A673 (cell line): ENCODE results near the gene SORCS3. TPM values are rescaled to one million over a fixed set of nuclear protein-coding genes. Genes with fewer than 3 reads are reported as not detected.

Experiments used
- BruUV-seq: library from RNA; stranded (reverse); fragments of 400-500 nt; replicated peaks from 2 replicates; lab custom pipeline; 2021; lab: Mats Ljungman, UMichigan
- CTCF ChIA-PET: fragments of 300-600 bp; sonication (Branson Sonifier 250); formaldehyde crosslinking; loops from one replicate; lab custom pipeline; 2022; ENCODE audit warnings: antibody characterized with exemption; lab: Charles Lee
- POLR2A ChIA-PET: fragments of 300-600 bp; sonication (Branson Sonifier 250); formaldehyde crosslinking; loops from one replicate; lab custom pipeline; 2022; ENCODE audit warnings: antibody characterized with exemption; ENCODE audit not compliant: low non-redundant PET; lab: Charles Lee
- DNase-seq: peaks from one replicate; pipeline ENCODE4 v3.0.0-alpha.2; 2015; ENCODE audit warnings: low spot score
- H3K27ac ChIP-seq: fragments of 200-600 bp; sonication (generic); 2 replicates; pipeline ENCODE4 v1.5.1; 2016; ENCODE audit warnings: mixed run types, low read depth, mild to moderate bottlenecking, mixed read lengths, antibody characterized with exemption, low read length; ENCODE audit not compliant: poor library complexity, severe bottlenecking
- H3K27me3 ChIP-seq: fragments of 200-600 bp; sonication (generic); replicated peaks from 2 replicates; pipeline ENCODE4 v1.6.1; 2017; ENCODE audit warnings: mixed run types, low read depth, mild to moderate bottlenecking, mixed read lengths, antibody characterized with exemption, low read length; ENCODE audit not compliant: insufficient read depth, poor library complexity
- H3K36me3 ChIP-seq: fragments of 200-600 bp; sonication (generic); 2 replicates; pipeline ENCODE4 v1.6.1; 2016; ENCODE audit warnings: mixed run types, mild to moderate bottlenecking, mixed read lengths, antibody characterized with exemption, low read length; ENCODE audit not compliant: insufficient read depth, poor library complexity, severe bottlenecking
- H3K4me1 ChIP-seq: fragments of 200-600 bp; sonication (generic); 2 replicates; pipeline ENCODE4 v1.6.1; 2017; ENCODE audit warnings: mixed run types, mild to moderate bottlenecking, mixed read lengths, antibody characterized with exemption, low read length; ENCODE audit not compliant: insufficient read depth, poor library complexity, severe bottlenecking
- H3K4me3 ChIP-seq: fragments of 200-600 bp; sonication (generic); 2 replicates; pipeline ENCODE4 v1.5.1; 2016; ENCODE audit warnings: low read depth, mixed run types, mild to moderate bottlenecking, mixed read lengths, low read length; ENCODE audit not compliant: poor library complexity, severe bottlenecking
- H3K9me3 ChIP-seq: fragments of 200-600 bp; sonication (generic); 2 replicates; pipeline ENCODE4 v1.6.1; 2016; ENCODE audit warnings: mixed run types, low read depth, mild to moderate bottlenecking, mixed read lengths, antibody characterized with exemption, low read length; ENCODE audit not compliant: poor library complexity, severe bottlenecking
- CTCF ChIP-seq: fragments of 300-800, 200-600 bp; sonication (generic); conservative IDR thresholded peaks from 2 replicates; pipeline ENCODE4 v1.5.1; 2017; ENCODE audit warnings: low read depth, mild to moderate bottlenecking, antibody characterized with exemption, low read length, moderate library complexity, mixed read lengths
- EZH2 ChIP-seq: fragments of 200-600 bp; sonication (generic); IDR thresholded peaks from 2 replicates; pipeline ENCODE4 v1.6.1; 2017; ENCODE audit warnings: borderline replicate concordance, low read depth, mild to moderate bottlenecking, mixed read lengths, antibody characterized with exemption, low read length; ENCODE audit not compliant: poor library complexity, severe bottlenecking
- intact Hi-C: fragments of 100-400 bp; cut with micrococcal nuclease; formaldehyde crosslinking; loops from one replicate; pipeline ENCODE4 v1.10.0; 2022; ENCODE audit not compliant: unreplicated experiment
- total RNA-seq: library from RNA; stranded (reverse); gene quantifications from 2 replicates; pipeline ENCODE4 v1.2.3, GENCODE V29; 2021

SORCS3 gene
- total RNA-seq, 1 experiment from 2014 or later = not detected

- peaks cover 64% of the 10 kb centered on the region for H3K27me3 ChIP-seq
- POLR2A ChIA-PET = no interaction called here
- no peak overlapping the region for H3K4me3 ChIP-seq
- intact Hi-C loops = no loop called here
- no peak overlapping the region for H3K27ac ChIP-seq
- no peak for DNase-seq
- H3K9me3 ChIP-seq = no peaks in the 10 kb centered on the region
- CTCF ChIA-PET = no interaction called here
- TF ChIP-seq CTCF (no peak), EZH2 (no peak)
- H3K4me1 ChIP-seq = no peaks in the 10 kb centered on the region
- no TSS peak for BruUV-seq
- H3K36me3 ChIP-seq = no peaks in the 10 kb centered on the region
These were observed 208.9 kb downstream of the SORCS3 start for GRCh38 chr10:104850023-104850422.

DNA sequence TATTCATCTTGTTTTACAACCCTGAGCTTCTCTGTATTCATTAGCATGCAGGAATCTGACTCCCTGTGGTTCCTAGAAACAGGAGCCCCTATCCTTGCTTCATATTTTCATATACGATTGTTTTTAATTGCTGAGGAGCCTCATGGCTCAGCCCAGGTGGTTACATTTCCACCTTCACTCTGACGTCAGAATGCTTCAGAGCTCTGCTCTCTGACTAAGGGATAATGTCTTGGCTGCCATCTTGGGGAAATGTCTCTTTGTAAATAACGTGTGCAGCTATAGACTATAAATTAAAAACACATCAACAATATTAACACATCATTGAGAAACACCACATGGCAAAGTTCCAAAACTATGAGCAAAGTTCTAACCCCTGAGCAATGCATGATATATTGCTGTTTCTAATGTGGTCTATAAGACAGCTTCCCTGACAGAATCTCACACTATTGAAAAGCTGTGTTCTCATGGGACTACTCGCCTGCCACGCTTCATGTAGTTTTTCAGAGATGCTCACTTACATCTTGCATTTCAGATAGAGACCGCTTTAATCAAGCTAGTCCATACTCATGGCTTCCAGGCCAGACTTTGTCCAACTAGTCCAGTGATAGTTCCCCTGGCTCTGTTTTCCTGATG lies 227.0 kb downstream of the SORCS3 start:
- TF ChIP-seq CTCF (no peak), EZH2 (no peak)
- H3K9me3 ChIP-seq = no peaks in the 10 kb centered on the region
- DNase-seq = no peak
- peaks cover 5% of the 10 kb centered on the region for H3K27me3 ChIP-seq
- no TSS peak for BruUV-seq
- no peaks in the 10 kb centered on the region for H3K36me3 ChIP-seq
- ChIA-PET POLR2A (no interaction called here), CTCF (no interaction called here)
- no peak overlapping the region for H3K27ac ChIP-seq
- no peak overlapping the region for H3K4me3 ChIP-seq
- no peaks in the 10 kb centered on the region for H3K4me1 ChIP-seq
- intact Hi-C loops = no loop called here

DNA sequence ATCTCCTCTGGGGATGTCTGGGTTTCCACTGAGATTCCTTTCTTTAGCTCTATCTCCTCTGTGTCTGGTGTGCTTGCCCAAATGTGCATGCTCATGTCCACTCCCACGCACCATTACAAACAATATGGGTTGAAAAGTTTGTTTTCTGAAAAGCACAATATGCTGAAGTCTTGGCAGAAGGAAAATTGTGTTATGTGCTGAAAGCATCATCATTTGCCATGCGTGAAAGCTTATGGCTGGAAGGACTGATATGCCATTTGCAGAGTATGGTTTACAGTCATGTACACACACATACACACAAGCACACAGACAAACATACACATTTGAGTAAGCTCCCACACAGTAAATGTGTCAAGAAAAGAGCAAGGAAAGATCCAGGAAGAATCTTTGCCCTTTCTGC lies 231.6 kb downstream of the SORCS3 start:
- TF ChIP-seq EZH2 (no peak), CTCF (no peak)
- CTCF ChIA-PET = no interaction called here
- Histone ChIP-seq H3K36me3 (no peaks in the 10 kb centered on the region), H3K4me3 (no peak overlapping the region), H3K9me3 (no peaks in the 10 kb centered on the region), H3K27me3 (no peaks in the 10 kb centered on the region), H3K4me1 (no peaks in the 10 kb centered on the region), H3K27ac (no peak overlapping the region)
- BruUV-seq = no TSS peak
- DNase-seq = no peak
- intact Hi-C loops = no loop called here
- POLR2A ChIA-PET = no interaction called here
